ENCODE results near the gene ARF6. TPM values are rescaled to one million over a fixed set of nuclear protein-coding genes. Genes with fewer than 3 reads are reported as not detected.

ARF6 gene
- total RNA-seq, result 65.3 TPM
- long read RNA-seq, transcript ARF6-201 (2 exons, 3,865 nt), result major isoform, 350 of 414 reads
- long read RNA-seq, partial matches to known transcripts, result 0 of 414 reads
- long read RNA-seq, other reads (novel, unspliced or antisense), result 64 of 414 reads

DNA sequence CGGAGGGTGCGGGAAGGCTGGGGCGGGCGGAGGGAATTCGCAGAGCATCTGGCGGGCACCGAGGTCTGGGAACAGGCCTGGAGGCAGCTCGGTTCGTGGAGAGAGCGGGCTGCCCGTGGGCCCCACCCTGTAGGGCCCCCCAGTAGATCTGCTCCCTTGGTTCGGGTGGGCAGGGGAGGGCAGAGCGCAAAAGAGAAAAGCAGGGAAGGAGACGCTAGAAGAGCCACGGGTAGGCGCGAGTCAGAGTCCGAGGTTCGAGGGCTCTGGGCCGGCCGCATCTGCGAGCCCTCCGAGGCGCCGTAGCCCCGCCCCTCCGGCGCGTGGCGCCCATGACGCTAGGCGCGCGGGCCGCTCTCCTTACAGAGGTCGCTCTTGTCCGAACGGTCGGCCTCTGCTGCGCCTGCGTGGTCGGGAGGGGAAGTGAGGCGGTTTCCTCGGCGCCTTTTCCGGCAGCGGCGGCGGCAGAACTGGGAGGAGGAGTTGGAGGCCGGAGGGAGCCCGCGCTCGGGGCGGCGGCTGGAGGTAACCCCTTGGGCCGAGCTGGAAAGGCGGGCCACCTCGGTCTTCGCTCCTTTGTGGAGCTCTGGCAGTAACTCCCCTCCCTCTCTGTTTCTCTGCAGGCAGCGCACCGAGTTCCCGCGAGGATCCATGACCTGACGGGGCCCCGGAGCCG is at the start of gene ARF6:
ARF6 (plus strand) TSS at position 447 of the 673 bp plus-strand sequence. CDS start 655 bp downstream, outside the sequence.
- ATAC-seq (peak; percentile 98 to 99), DNase-seq (peak; percentile 99)
- TF ChIP-seq, protein P1, sequence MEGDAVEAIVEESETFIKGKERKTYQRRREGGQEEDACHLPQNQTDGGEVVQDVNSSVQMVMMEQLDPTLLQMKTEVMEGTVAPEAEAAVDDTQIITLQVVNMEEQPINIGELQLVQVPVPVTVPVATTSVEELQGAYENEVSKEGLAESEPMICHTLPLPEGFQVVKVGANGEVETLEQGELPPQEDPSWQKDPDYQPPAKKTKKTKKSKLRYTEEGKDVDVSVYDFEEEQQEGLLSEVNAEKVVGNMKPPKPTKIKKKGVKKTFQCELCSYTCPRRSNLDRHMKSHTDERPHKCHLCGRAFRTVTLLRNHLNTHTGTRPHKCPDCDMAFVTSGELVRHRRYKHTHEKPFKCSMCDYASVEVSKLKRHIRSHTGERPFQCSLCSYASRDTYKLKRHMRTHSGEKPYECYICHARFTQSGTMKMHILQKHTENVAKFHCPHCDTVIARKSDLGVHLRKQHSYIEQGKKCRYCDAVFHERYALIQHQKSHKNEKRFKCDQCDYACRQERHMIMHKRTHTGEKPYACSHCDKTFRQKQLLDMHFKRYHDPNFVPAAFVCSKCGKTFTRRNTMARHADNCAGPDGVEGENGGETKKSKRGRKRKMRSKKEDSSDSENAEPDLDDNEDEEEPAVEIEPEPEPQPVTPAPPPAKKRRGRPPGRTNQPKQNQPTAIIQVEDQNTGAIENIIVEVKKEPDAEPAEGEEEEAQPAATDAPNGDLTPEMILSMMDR (IDR thresholded peaks at IDR 0.05), result peak; percentile 30
- Histone ChIP-seq H3K36me3 (peaks cover 29% of the 10 kb centered on the region), H3K4me1 (peaks cover 44% of the 10 kb centered on the region), H3K4me3 (peak within 1 kb of the TSS; percentile 98), H3K27me3 (ENCODE audit: low read depth) (no peaks in the 10 kb centered on the region), H3K9me3 (no peaks in the 10 kb centered on the region), H3K27ac (peak within 1 kb of the TSS; percentile 100)
- intact Hi-C loops (cut with DNase I), result no loop called here

DNA sequence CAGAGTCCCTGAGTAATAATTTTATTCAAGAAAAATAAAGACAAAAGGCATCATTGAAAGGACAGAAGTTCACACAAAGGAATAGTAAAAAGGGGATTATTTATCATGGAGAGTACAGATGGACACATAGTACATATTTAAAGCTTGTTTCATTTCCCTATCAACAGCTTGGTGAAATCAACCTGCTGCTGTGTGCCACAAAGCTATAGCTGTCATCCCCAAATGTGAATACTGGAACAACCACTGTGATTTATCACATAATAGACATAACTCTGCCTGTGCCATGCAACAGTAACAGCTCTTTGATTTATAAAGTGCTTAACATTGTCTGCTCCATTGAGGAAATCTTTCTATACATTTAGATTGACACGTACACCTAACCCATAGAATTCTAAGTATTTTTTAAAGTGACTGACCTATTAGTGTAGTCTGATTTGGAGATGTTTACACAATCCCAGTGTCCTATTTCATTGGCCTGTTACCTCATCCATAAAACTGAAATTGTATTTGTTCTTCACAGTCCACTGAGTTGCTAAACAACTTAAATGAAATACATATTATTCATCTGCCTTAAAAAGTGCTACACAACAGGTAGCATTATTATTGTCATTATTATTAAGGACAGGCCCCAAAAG is 43.6 kb upstream of the ARF6 start:
- DNase-seq, result no peak
- TF ChIP-seq, protein P1 (IDR thresholded peaks at IDR 0.05), result no peak
- no peaks in the 10 kb centered on the region for H3K9me3 ChIP-seq
- intact Hi-C loops (cut with DNase I), result no loop called here
- H3K4me1 ChIP-seq, result peaks cover 25% of the 10 kb centered on the region
- peaks cover 66% of the 10 kb centered on the region for H3K36me3 ChIP-seq
- H3K27me3 ChIP-seq (ENCODE audit: low read depth), result no peaks in the 10 kb centered on the region
- no peak for ATAC-seq
- H3K27ac ChIP-seq, result no peak overlapping the region
- no peak overlapping the region for H3K4me3 ChIP-seq

DNA sequence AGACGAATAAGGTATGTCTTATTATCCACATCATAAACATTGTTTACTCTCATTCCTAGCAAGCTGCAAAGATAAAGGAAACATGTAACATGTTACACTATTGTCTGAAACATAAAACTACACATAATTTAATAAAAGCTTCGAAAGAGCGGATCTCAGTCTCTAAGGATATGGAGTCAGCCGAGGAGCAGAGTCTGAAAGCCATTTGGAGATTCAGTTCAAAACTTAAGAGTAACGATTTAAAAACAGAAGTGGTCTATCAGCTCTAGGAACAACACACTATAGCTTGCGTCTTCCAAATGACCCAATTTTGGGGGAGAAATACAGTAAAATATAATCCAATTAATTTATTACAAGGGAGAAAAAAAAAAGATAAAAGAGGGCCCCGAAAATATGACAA is 41.1 kb upstream of the ARF6 start:
- peak overlapping the region; percentile 77 for H3K4me3 ChIP-seq
- no peaks in the 10 kb centered on the region for H3K27me3 ChIP-seq (ENCODE audit: low read depth)
- H3K4me1 ChIP-seq, result peaks cover 25% of the 10 kb centered on the region
- TF ChIP-seq, protein P1 (IDR thresholded peaks at IDR 0.05), result no peak
- H3K27ac ChIP-seq, result peak overlapping the region; percentile 93
- ATAC-seq (no peak), DNase-seq (no peak)
- H3K36me3 ChIP-seq, result peaks cover 43% of the 10 kb centered on the region
- no peaks in the 10 kb centered on the region for H3K9me3 ChIP-seq
- intact Hi-C loops (cut with DNase I), result no loop called here

DNA sequence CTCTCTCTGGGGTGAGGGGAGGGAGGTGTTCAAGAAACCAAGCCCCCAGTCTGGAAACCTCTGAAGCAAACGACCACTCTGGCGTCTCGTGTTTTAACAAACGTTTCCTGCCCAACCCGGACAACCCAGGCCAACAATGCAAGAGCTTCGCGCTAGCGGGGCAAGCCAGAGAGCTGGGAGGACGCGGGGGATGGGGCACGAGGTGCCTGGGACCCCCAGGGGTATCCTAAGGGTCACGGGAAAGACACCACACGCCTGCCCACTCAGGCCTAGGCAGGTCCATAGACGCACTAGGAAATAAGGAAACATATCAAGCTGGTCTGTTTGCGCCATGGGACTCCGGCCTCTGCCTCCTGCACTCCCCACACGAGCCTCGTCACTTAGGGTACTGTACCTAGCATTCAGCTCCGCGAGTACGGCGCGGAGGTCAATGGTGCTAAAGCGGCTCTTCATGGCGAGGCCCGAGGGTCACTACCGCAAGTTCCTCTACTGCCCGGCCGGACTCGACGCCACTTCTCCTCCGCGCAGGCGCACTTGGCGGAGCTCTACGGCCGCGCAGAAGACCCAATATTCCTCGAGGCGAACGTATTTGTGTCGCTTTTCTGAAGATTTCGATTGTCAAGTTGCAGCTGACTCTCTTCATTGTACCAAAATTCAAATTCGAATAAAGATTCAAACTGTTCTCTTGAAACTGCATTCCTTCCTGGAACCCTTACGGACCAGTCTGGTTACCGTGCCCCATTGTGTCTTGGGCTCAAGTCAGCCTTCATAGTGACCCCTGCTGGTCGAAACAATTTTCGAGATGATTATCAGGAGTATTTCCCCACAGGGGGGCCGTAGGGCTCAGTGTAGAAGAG is 40.4 kb upstream of the ARF6 start, which contains the start of gene NEMF:
NEMF (minus strand) TSS at position 488 of the 857 bp plus-strand sequence; CDS start at position 453, 35 bp downstream.
- peak within 1 kb of the TSS; percentile 93 for H3K27ac ChIP-seq
- intact Hi-C loops (cut with DNase I), result no loop called here
- H3K9me3 ChIP-seq, result no peaks in the 10 kb centered on the region
- H3K4me3 ChIP-seq, result peak within 1 kb of the TSS; percentile 77
- DNase-seq (peak; percentile 91), ATAC-seq (peak; percentile 95 to 97)
- TF ChIP-seq, protein P1 (IDR thresholded peaks at IDR 0.05), result peak; percentile 78
- peaks cover 25% of the 10 kb centered on the region for H3K4me1 ChIP-seq
- H3K27me3 ChIP-seq (ENCODE audit: low read depth), result no peaks in the 10 kb centered on the region
- peaks cover 36% of the 10 kb centered on the region for H3K36me3 ChIP-seq

DNA sequence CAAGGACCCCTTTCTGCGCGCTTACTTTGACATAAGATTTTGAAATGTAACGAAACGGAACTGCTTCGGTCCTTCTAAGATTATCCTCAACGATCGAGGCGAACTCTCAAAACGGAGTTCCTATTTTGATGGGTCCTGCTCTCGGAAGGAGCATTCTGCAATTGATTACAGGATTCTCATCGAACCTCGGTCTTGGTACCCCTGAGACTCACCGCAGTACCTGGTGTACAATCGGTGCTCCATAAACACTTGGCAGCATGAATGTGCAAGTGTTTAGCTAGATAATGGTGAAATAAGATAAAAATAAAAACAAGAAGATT is 39.8 kb upstream of the ARF6 start:
- H3K27ac ChIP-seq, result peak overlapping the region; percentile 93
- no peaks in the 10 kb centered on the region for H3K27me3 ChIP-seq (ENCODE audit: low read depth)
- ATAC-seq, result peak in 1 of 2 donors; percentile 5
- TF ChIP-seq, protein P1 (IDR thresholded peaks at IDR 0.05), result no peak
- peaks cover 30% of the 10 kb centered on the region for H3K36me3 ChIP-seq
- peaks cover 25% of the 10 kb centered on the region for H3K4me1 ChIP-seq
- DNase-seq, result no peak
- H3K9me3 ChIP-seq, result no peaks in the 10 kb centered on the region
- intact Hi-C loops (cut with DNase I), result no loop called here
- H3K4me3 ChIP-seq, result peak overlapping the region; percentile 77
